Subcutaneous abdominal adipose tissue (tissue), 5 donors: Measurements from ENCODE around the gene ABCC4.

ENCODE experiments used
- H3K27ac ChIP-seq: one replicate; pipeline ENCODE4 v1.7.0; 2013; ENCODE audit warnings: low read depth, mild to moderate bottlenecking, inconsistent platforms, low read length, moderate library complexity
- H3K27me3 ChIP-seq, 5 donors: one replicate each; pipeline ENCODE4 v1.7.0; 2013; ENCODE audit warnings: low read length in 5 of 5, inconsistent platforms in 1 of 5; ENCODE audit not compliant: control insufficient read depth in 5 of 5, insufficient read depth in 4 of 5
- H3K36me3 ChIP-seq, 5 donors: one replicate each; pipeline ENCODE4 v1.7.0; 2013; ENCODE audit warnings: low read length in 5 of 5; ENCODE audit not compliant: control insufficient read depth in 5 of 5, insufficient read depth in 5 of 5
- H3K4me1 ChIP-seq, 5 donors: one replicate each; pipeline ENCODE4 v1.7.0; 2013; ENCODE audit warnings: low read length in 5 of 5, mild to moderate bottlenecking in 3 of 5, moderate library complexity in 1 of 5; ENCODE audit not compliant: control insufficient read depth in 5 of 5, insufficient read depth in 5 of 5
- H3K4me3 ChIP-seq, 5 donors: one replicate each; pipeline ENCODE4 v1.7.0; 2013; ENCODE audit warnings: low read length in 5 of 5, low read depth in 1 of 5
- H3K9ac ChIP-seq, 5 donors: one replicate each; pipeline ENCODE4 v1.7.0; 2013; ENCODE audit warnings: low read length in 5 of 5, mild to moderate bottlenecking in 4 of 5, moderate library complexity in 3 of 5
- H3K9me3 ChIP-seq, 5 donors: one replicate each; pipeline ENCODE4 v1.7.0; 2013; ENCODE audit warnings: low read length in 5 of 5; ENCODE audit not compliant: control insufficient read depth in 5 of 5
- donor health status: healthy.
- donor health status: healthy.
- donor health status: healthy.
- donor health status: healthy.
- donor health status: healthy.

Gene ABCC4, protein sequence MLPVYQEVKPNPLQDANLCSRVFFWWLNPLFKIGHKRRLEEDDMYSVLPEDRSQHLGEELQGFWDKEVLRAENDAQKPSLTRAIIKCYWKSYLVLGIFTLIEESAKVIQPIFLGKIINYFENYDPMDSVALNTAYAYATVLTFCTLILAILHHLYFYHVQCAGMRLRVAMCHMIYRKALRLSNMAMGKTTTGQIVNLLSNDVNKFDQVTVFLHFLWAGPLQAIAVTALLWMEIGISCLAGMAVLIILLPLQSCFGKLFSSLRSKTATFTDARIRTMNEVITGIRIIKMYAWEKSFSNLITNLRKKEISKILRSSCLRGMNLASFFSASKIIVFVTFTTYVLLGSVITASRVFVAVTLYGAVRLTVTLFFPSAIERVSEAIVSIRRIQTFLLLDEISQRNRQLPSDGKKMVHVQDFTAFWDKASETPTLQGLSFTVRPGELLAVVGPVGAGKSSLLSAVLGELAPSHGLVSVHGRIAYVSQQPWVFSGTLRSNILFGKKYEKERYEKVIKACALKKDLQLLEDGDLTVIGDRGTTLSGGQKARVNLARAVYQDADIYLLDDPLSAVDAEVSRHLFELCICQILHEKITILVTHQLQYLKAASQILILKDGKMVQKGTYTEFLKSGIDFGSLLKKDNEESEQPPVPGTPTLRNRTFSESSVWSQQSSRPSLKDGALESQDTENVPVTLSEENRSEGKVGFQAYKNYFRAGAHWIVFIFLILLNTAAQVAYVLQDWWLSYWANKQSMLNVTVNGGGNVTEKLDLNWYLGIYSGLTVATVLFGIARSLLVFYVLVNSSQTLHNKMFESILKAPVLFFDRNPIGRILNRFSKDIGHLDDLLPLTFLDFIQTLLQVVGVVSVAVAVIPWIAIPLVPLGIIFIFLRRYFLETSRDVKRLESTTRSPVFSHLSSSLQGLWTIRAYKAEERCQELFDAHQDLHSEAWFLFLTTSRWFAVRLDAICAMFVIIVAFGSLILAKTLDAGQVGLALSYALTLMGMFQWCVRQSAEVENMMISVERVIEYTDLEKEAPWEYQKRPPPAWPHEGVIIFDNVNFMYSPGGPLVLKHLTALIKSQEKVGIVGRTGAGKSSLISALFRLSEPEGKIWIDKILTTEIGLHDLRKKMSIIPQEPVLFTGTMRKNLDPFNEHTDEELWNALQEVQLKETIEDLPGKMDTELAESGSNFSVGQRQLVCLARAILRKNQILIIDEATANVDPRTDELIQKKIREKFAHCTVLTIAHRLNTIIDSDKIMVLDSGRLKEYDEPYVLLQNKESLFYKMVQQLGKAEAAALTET (N-terminal part only)

DNA sequence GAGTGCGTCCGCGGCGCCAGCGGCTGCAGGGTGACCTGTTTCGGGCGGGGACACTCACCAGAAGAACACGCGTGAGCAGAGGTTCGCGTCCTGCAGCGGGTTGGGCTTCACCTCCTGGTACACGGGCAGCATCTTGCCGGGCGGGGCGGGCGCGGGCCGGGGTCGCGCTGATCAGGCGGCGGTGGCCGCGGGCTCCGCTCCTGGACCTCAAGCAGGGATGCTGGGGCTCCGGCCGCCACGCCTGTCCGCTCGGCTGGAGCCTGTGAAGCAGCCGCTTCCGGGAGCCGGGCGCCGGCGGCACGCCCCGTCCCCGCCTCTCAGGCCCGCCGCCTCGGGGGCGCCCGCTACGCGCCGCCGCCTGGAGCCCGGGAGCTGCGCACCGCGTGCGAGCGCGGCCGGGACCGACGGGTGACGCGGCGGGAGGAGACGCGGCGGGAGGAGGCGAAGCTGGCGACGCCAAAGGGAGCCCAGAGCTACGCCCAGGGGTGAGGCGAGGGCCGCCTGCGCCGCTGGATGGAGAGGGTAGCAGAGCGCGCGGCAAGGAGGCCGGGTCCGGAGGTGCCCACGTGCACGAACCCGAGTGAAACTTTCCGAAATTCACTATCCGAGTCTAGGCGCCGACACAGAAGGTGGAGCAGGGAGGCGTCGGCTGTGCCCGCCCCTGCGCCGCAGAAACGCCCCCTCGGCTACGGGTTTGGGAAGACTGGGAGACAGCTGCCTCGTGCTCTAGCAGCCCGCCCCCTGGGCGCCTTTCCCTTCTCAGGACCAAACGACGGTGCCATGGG, at the start of gene ABCC4:
Gene ABCC4, minus strand, starts transcription at position 269 of the 785 bp plus-strand sequence. Its CDS starts 137 bp downstream, at position 132.
- H3K9ac ChIP-seq: peak within 1 kb of the TSS in 3 of 5 donors; percentile 25 to 77 (median 55)
- H3K27ac ChIP-seq: no peak within 1 kb of the TSS
- peaks cover 0 to 24% (median 17%) of the 10 kb centered on the region in 5 donors for H3K4me1 ChIP-seq
- peaks cover 0 to 6% (median 0%) of the 10 kb centered on the region in 5 donors for H3K27me3 ChIP-seq
- no peaks in the 10 kb centered on the region for H3K36me3 ChIP-seq
- H3K9me3 ChIP-seq: no peaks in the 10 kb centered on the region
- peak within 1 kb of the TSS; percentile 67 to 84 (median 77) for H3K4me3 ChIP-seq

DNA sequence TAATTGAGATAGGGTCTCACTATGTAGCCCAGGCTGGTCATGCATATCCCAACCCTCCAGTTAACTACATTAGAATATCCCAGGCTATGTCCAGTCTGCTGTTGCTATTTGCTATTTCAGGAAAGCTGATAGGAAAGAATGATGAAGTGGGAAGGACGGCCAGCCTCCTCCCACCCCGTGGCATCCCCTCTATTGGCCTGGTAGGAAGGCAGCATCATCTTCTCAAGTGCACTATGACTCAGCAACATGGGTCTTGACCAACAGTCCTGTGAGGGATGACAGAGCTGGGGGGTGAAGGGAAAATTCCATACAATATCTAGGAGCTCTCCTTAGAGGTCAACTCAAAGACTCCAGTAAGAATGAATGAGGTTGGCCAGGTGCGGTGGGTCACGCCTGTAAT, 48.0 kb upstream of the ABCC4 start:
- Histone ChIP-seq H3K9me3 (no peaks in the 10 kb centered on the region), H3K36me3 (no peaks in the 10 kb centered on the region), H3K27ac (no peak overlapping the region), H3K4me1 (no peaks in the 10 kb centered on the region), H3K9ac (no peak overlapping the region), H3K27me3 (no peaks in the 10 kb centered on the region), H3K4me3 (no peak overlapping the region)

DNA sequence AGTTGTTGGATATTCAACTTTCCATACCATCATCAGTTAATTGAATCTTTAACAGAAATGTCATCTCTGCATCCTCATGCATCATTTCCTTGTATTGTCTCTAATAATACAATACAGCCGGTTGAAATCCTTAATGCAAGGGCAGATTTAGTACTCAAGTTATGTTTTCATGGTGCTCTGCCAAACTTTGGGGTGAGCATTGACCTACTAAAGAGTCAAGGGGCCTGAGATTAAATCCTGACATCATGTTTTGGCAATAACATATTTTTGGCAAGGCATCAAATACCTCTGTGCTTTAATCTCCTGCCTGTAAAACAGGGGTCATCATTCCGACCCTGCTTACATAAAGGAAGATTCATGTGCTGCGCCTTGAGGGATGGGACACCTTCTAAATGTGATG, 42.7 kb upstream of the ABCC4 start:
- Histone ChIP-seq H3K27me3 (no peaks in the 10 kb centered on the region), H3K9me3 (no peaks in the 10 kb centered on the region), H3K9ac (no peak overlapping the region), H3K4me1 (peaks cover 0 to 2% (median 0%) of the 10 kb centered on the region in 5 donors), H3K4me3 (no peak overlapping the region), H3K27ac (no peak overlapping the region), H3K36me3 (no peaks in the 10 kb centered on the region)

DNA sequence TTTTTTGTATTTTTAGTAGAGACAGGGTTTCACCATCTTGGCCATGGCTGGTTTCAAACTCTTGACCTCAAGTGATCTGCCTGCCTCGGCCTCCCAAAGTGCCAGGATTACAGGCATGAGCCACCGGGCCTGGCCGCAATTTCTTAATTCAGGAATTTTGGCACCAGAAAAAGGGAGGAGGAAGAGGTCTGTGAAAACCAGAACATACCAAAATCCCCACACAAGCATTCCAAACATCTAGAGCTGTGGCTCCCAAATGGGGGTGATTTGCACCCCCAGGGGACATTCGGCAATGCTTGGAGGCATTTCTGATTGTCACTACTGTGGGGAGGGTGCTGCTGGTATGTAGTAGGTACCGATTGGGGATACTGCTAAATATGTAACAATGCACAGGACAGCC, 40.2 kb upstream of the ABCC4 start:
- H3K36me3 ChIP-seq: no peaks in the 10 kb centered on the region
- H3K9me3 ChIP-seq: no peaks in the 10 kb centered on the region
- H3K27ac ChIP-seq: no peak overlapping the region
- no peak overlapping the region for H3K9ac ChIP-seq
- H3K27me3 ChIP-seq: no peaks in the 10 kb centered on the region
- peaks cover 0 to 2% (median 0%) of the 10 kb centered on the region in 5 donors for H3K4me1 ChIP-seq
- H3K4me3 ChIP-seq: no peak overlapping the region

DNA sequence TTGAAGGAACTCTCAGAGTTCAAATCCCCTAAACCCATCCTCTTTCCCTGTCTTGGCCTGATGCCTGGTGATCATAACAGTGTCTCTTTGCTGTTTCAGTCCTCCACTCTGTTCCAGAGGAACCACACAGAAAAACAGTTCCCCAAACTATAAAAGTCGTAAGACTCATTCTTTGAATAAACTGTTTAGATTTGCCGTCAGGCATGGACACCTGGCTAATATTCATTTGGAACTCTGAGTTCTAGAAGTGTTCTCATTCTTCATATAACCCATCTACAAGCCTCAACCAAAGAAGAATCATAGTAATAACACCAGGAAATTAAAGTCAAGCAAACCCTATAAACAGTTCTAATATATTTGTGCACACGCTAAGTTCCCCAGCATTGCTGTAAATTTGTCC, 37.7 kb upstream of the ABCC4 start:
- Histone ChIP-seq H3K4me3 (no peak overlapping the region), H3K27ac (no peak overlapping the region), H3K4me1 (no peaks in the 10 kb centered on the region), H3K27me3 (no peaks in the 10 kb centered on the region), H3K36me3 (no peaks in the 10 kb centered on the region), H3K9me3 (no peaks in the 10 kb centered on the region), H3K9ac (no peak overlapping the region)

DNA sequence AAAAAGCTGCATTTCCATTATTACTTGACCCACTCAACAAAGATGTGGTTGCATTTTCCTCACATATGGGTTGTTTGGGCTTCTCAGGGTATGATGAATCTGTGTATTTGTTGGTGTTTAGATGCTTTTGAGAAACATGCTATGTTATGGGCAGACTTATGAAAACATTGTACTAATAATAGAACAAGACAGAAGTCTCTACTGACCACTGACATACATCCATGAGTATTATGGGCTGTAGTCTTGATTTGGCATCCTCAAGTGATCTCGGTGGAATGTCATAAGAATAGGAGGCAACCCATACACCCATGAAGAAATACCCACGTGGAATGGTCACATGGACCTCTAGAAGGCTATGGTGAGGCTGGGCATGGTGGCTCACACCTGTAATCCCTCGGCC, 36.3 kb upstream of the ABCC4 start:
- no peaks in the 10 kb centered on the region for H3K36me3 ChIP-seq
- no peak overlapping the region for H3K27ac ChIP-seq
- H3K27me3 ChIP-seq: no peaks in the 10 kb centered on the region

DNA sequence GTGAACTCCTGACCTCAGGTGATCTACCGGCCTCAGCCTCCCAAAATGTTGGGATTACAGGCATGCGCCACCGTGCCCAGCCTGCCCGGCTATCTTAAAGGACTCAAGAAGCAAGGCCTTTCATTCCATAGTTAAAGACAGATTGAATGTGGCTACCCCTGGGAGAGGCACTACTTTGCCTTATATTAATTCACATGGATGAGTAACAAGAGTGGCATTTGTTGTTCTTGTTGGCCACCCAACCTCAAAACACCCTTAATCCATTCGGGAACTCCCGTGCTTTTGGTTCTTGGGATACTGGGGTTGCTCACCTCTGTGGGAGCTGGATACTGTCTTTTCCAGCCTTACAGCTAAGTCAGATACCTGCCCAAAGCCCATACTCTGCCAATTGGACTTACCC, 34.4 kb upstream of the ABCC4 start:
- H3K4me1 ChIP-seq: no peaks in the 10 kb centered on the region
- no peak overlapping the region for H3K9ac ChIP-seq
- no peak overlapping the region for H3K4me3 ChIP-seq
- no peaks in the 10 kb centered on the region for H3K9me3 ChIP-seq
- no peaks in the 10 kb centered on the region for H3K36me3 ChIP-seq
- H3K27ac ChIP-seq: no peak overlapping the region
- no peaks in the 10 kb centered on the region for H3K27me3 ChIP-seq

More for the DNA sequence above, 36.3 kb upstream of the ABCC4 start:
- Histone ChIP-seq H3K9ac (no peak overlapping the region), H3K9me3 (no peaks in the 10 kb centered on the region), H3K4me3 (no peak overlapping the region), H3K4me1 (no peaks in the 10 kb centered on the region)

DNA sequence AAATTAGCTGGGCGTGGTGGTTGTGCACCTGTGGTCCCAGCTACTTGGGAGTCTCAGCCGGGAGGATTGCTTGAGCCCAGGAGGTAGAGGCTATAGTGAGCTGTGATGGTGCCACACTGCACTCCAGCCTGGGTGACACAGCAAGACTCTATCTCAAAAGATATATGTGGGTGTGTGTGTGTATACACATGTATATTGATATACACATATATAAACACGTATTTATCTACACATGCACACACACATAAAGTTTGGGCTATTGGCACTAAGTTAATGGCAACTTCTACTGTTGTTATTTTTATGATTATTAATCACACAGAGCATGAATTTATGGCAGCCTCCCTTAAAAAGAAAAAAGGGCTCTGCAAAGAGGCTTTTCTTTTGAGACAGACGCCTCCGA, 27.1 kb upstream of the ABCC4 start:
- Histone ChIP-seq H3K36me3 (no peaks in the 10 kb centered on the region), H3K4me1 (no peaks in the 10 kb centered on the region), H3K9ac (no peak overlapping the region), H3K27me3 (no peaks in the 10 kb centered on the region), H3K27ac (no peak overlapping the region), H3K4me3 (no peak overlapping the region), H3K9me3 (peaks cover 0 to 5% (median 0%) of the 10 kb centered on the region in 5 donors)

DNA sequence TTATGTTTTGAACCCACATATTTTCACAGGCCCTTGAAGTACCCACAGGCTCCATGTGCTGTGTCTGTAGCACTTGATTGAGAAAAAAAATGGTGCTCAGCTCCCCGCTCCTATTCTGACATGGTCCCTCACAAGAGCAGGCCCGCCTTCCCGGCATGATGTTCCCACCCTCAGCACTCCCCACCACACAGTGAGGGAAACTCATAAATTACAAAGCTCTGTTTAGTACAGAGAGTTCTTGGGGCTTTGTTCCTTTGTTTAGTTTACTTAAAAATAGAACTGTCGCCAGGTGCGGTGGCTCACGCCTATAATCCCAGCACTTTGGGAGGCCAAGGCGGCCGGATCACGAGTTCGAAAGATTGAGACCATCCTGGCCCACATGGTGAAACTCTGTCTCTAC, 25.9 kb upstream of the ABCC4 start:
- no peak overlapping the region for H3K27ac ChIP-seq
- no peaks in the 10 kb centered on the region for H3K27me3 ChIP-seq
- no peaks in the 10 kb centered on the region for H3K4me1 ChIP-seq
- no peak overlapping the region for H3K4me3 ChIP-seq
- peaks cover 0 to 5% (median 0%) of the 10 kb centered on the region in 5 donors for H3K9me3 ChIP-seq
- H3K36me3 ChIP-seq: no peaks in the 10 kb centered on the region
- H3K9ac ChIP-seq: no peak overlapping the region
